IMR-90 (cell line): Measurements from ENCODE around the gene CAMKMT. TPM values are rescaled to one million over a fixed set of nuclear protein-coding genes. Genes with fewer than 3 reads are reported as not detected.

Experiments
- ATAC-seq: fragments of 200-7000 bp; cut with Tn5 transposase; 2 replicates; pipeline ENCODE4 v1.9.1; 2020; ENCODE audit warnings: low read depth, mild to moderate bottlenecking, moderate library complexity
- BruUV-seq: library from RNA; stranded (reverse); fragments of 400-500 nt; replicated peaks from 2 replicates; lab custom pipeline; 2021; lab: Mats Ljungman, UMichigan
- CTCF ChIA-PET: fragments of 300-600 bp; formaldehyde crosslinking; extraction: SDS; loops from one replicate; lab custom pipeline; 2021; ENCODE audit warnings: antibody characterized with exemption; lab: Yijun Ruan, JAX
- POLR2A ChIA-PET: fragments of 300-600 bp; sonication (Branson Sonifier 250); formaldehyde crosslinking; loops from one replicate; lab custom pipeline; 2022; ENCODE audit warnings: antibody characterized with exemption; ENCODE audit not compliant: unreplicated experiment; lab: Charles Lee
- DNase-seq: peaks from one replicate; pipeline ENCODE4 v3.0.0; 2013
- H2AFZ ChIP-seq: replicated peaks from 2 replicates; pipeline ENCODE3; 2013; ENCODE audit warnings: low read length, mild to moderate bottlenecking; ENCODE audit not compliant: poor library complexity
- H2AK5ac ChIP-seq: 2 replicates; pipeline ENCODE4 v1.6.1; 2013; ENCODE audit warnings: low read depth, low read length, inconsistent platforms
- H2AK9ac ChIP-seq: replicated peaks from 2 replicates; pipeline ENCODE3; 2013; ENCODE audit warnings: mild to moderate bottlenecking, low read depth, low read length, moderate library complexity; ENCODE audit not compliant: poor library complexity
- H2BK120ac ChIP-seq: 2 replicates; pipeline ENCODE4 v1.6.1; 2013; ENCODE audit warnings: low read depth, low read length, inconsistent platforms
- H2BK15ac ChIP-seq: 3 replicates; pipeline ENCODE4 v1.6.1; 2013; ENCODE audit warnings: low read depth, low read length, inconsistent platforms
- H2BK20ac ChIP-seq: 2 replicates; pipeline ENCODE4 v1.6.1; 2013; ENCODE audit warnings: low read depth, mild to moderate bottlenecking, inconsistent platforms, low read length, moderate library complexity
- H2BK5ac ChIP-seq: 2 replicates; pipeline ENCODE4 v1.6.1; 2013; ENCODE audit warnings: mild to moderate bottlenecking, low read depth, low read length, inconsistent platforms; ENCODE audit not compliant: poor library complexity, severe bottlenecking
- H3K14ac ChIP-seq: replicated peaks from 2 replicates; pipeline ENCODE4 v1.6.1; 2013; ENCODE audit warnings: low read depth, low read length, inconsistent platforms
- H3K18ac ChIP-seq: 2 replicates; pipeline ENCODE4 v1.6.1; 2013; ENCODE audit warnings: low read depth, low read length, control low read depth
- H3K23ac ChIP-seq: 2 replicates; pipeline ENCODE4 v1.6.1; 2013; ENCODE audit warnings: low read depth, low read length, inconsistent platforms
- H3K27ac ChIP-seq: 2 replicates; pipeline ENCODE4 v1.5.1; 2013; ENCODE audit warnings: mild to moderate bottlenecking, control low read depth, low read length; ENCODE audit not compliant: insufficient read depth
- H3K27me3 ChIP-seq: 2 replicates; pipeline ENCODE4 v1.6.1; 2013; ENCODE audit warnings: low read length; ENCODE audit not compliant: control insufficient read depth, insufficient read depth
- H3K36me3 ChIP-seq: 2 replicates; pipeline ENCODE4 v1.6.1; 2013; ENCODE audit warnings: low read length, mixed read lengths; ENCODE audit not compliant: control insufficient read depth, insufficient read depth
- H3K4ac ChIP-seq: 2 replicates; pipeline ENCODE4 v1.6.1; 2013; ENCODE audit warnings: low read depth, low read length, inconsistent platforms
- H3K4me1 ChIP-seq: 2 replicates; pipeline ENCODE4 v1.6.1; 2013; ENCODE audit warnings: low read length, mixed read lengths; ENCODE audit not compliant: control insufficient read depth, insufficient read depth
- H3K4me2 ChIP-seq: 2 replicates; pipeline ENCODE4 v1.6.1; 2013; ENCODE audit warnings: low read depth, mild to moderate bottlenecking, control low read depth, low read length, moderate library complexity
- H3K4me3 ChIP-seq: 2 replicates; pipeline ENCODE4 v1.5.1; 2013; ENCODE audit warnings: low read depth, mild to moderate bottlenecking, control low read depth, low read length, moderate library complexity; ENCODE audit not compliant: insufficient read depth
- H3K56ac ChIP-seq: 2 replicates; pipeline ENCODE4 v1.6.1; 2013; ENCODE audit warnings: low read length, inconsistent platforms; ENCODE audit not compliant: insufficient read depth; ENCODE audit errors: extremely low read depth
- H3K79me1 ChIP-seq, 2 experiments: 2 replicates each; pipeline ENCODE4 v1.6.1; 2013; ENCODE audit warnings: low read length in 2 of 2, inconsistent platforms in 1 of 2, low read depth in 1 of 2
- H3K9ac ChIP-seq: 2 replicates; pipeline ENCODE4 v1.6.1; 2013; ENCODE audit warnings: low read depth, low read length, control low read depth
- H3K9me1 ChIP-seq: 2 replicates; pipeline ENCODE4 v1.6.1; 2013; ENCODE audit warnings: low read length, inconsistent platforms; ENCODE audit not compliant: insufficient read depth
- H3K9me3 ChIP-seq: 2 replicates; pipeline ENCODE4 v1.6.1; 2013; ENCODE audit warnings: low read length; ENCODE audit not compliant: control insufficient read depth, insufficient read depth
- H4K20me1 ChIP-seq: 2 replicates; pipeline ENCODE4 v1.6.1; 2013; ENCODE audit warnings: low read length, inconsistent platforms; ENCODE audit not compliant: insufficient read depth
- H4K5ac ChIP-seq: 2 replicates; pipeline ENCODE4 v1.6.1; 2013; ENCODE audit warnings: mild to moderate bottlenecking, low read depth, low read length, control low read depth
- H4K8ac ChIP-seq, 2 experiments: 2 replicates each; pipeline ENCODE4 v1.6.1; 2013; ENCODE audit warnings: low read depth in 2 of 2, low read length in 2 of 2, control low read depth in 1 of 2, inconsistent platforms in 1 of 2
- H4K91ac ChIP-seq: 2 replicates; pipeline ENCODE4 v1.6.1; 2013; ENCODE audit warnings: low read depth, low read length, inconsistent platforms; ENCODE audit not compliant: insufficient read depth
- BHLHE40 ChIP-seq: fragments of 150-350 bp; IDR thresholded peaks from 2 replicates; pipeline ENCODE4 v1.6.1; 2016; ENCODE audit warnings: mild to moderate bottlenecking, low read depth, low read length
- CEBPB ChIP-seq: IDR thresholded peaks from 2 replicates; pipeline ENCODE4 v1.6.1; 2012; ENCODE audit warnings: low read depth, low read length, improper control_type of control experiment
- FOS ChIP-seq: fragments of 150-350 bp; IDR thresholded peaks from 2 replicates; pipeline ENCODE4 v1.6.1; 2016; ENCODE audit warnings: low read depth, low read length
- MAFK ChIP-seq: IDR thresholded peaks from 2 replicates; pipeline ENCODE4 v1.6.1; 2012; ENCODE audit warnings: low read depth, low read length, improper control_type of control experiment
- MAZ ChIP-seq: IDR thresholded peaks from 2 replicates; pipeline ENCODE4 v1.6.1; 2012; ENCODE audit warnings: low read depth, mild to moderate bottlenecking, low read length, improper control_type of control experiment, moderate library complexity, borderline replicate concordance
- MXI1 ChIP-seq: IDR thresholded peaks from 2 replicates; pipeline ENCODE4 v1.6.1; 2012; ENCODE audit warnings: low read depth, mild to moderate bottlenecking, low read length, moderate library complexity, borderline replicate concordance
- NFE2L2 ChIP-seq: fragments of 150-350 bp; IDR thresholded peaks from 2 replicates; pipeline ENCODE4 v1.6.1; 2016; ENCODE audit warnings: low read depth, mild to moderate bottlenecking, low read length
- POLR2A ChIP-seq: IDR thresholded peaks from 2 replicates; pipeline ENCODE4 v1.6.1; 2012; ENCODE audit warnings: mild to moderate bottlenecking, low read depth, low read length
- RAD21 ChIP-seq: IDR thresholded peaks from 2 replicates; pipeline ENCODE4 v1.6.1; 2012; ENCODE audit warnings: low read length, improper control_type of control experiment
- RFX5 ChIP-seq: IDR thresholded peaks from 2 replicates; pipeline ENCODE4 v1.8.0; 2012; ENCODE audit warnings: low read depth, mild to moderate bottlenecking, low read length, moderate library complexity
- SMC3 ChIP-seq: fragments of 150-350 bp; IDR thresholded peaks from 2 replicates; pipeline ENCODE4 v1.6.1; 2016; ENCODE audit warnings: low read depth, mild to moderate bottlenecking, antibody characterized with exemption, low read length, moderate library complexity
- WGBS, 2 experiments: methylation state at CpG; one replicate each; pipeline versions ENCODE4 v1.1.5 to v1.1.7; 2013; ENCODE audit warnings: missing lambda C conversion rate in 2 of 2; ENCODE audit not compliant: insufficient read length in 1 of 2; ENCODE audit errors: extremely low coverage in 2 of 2; 5-methylcytosine and 5-hydroxymethylcytosine counted together
- dilution Hi-C: fragments of 300-500 bp; cut with HindIII; formaldehyde crosslinking; loops from one replicate; pipeline ENCODE4 v1.14.3; 2018; ENCODE audit warnings: low sequenced_read_pairs; ENCODE audit not compliant: unreplicated experiment
- in situ Hi-C: fragments of 300-500 bp; cut with MboI; formaldehyde crosslinking; loops from 3 replicates; pipeline ENCODE4 v1.14.3; 2019; ENCODE audit warnings: low sequenced_read_pairs, inconsistent platforms, mixed read lengths
- intact Hi-C: fragments of 100-400 bp; cut with micrococcal nuclease; formaldehyde crosslinking; loops from 2 replicates; pipeline ENCODE4 v1.10.0; 2022
- polyA plus RNA-seq, 3 experiments: library from polyadenylated mRNA; depleted of rRNA; stranded (reverse); fragments of >200 nt; gene quantifications; 2 replicates each; pipeline ENCODE4 v1.2.3, GENCODE V29; 2012; ENCODE audit warnings: low replicate concordance in 1 of 3
- total RNA-seq: library from RNA; depleted of rRNA; stranded (reverse); fragments of >200 nt; gene quantifications from 2 replicates; pipeline ENCODE4 v1.2.3, GENCODE V29; 2012
- TF ChIP-seq, protein P1 (sequence below): fragments of 150-350 bp; IDR thresholded peaks from 2 replicates; pipeline ENCODE4 v1.6.1; 2017; ENCODE audit warnings: mild to moderate bottlenecking, antibody characterized with exemption, low read length, low read depth
- TF ChIP-seq, protein P2 (sequence below): conservative IDR thresholded peaks from 2 replicates; pipeline ENCODE4 v1.5.1; 2012; ENCODE audit warnings: mild to moderate bottlenecking, low read depth, low read length, improper control_type of control experiment
- TF ChIP-seq, protein P3 (sequence below): fragments of 150-350 bp; IDR thresholded peaks from 2 replicates; pipeline ENCODE4 v1.6.1; 2016; ENCODE audit warnings: low read depth, mild to moderate bottlenecking, low read length, moderate library complexity, borderline replicate concordance

The CAMKMT gene
- total and polyA plus RNA-seq, 2 of the 4 experiments (the other 2 are of a cell fraction): 4.4 to 6.8 TPM

DNA sequence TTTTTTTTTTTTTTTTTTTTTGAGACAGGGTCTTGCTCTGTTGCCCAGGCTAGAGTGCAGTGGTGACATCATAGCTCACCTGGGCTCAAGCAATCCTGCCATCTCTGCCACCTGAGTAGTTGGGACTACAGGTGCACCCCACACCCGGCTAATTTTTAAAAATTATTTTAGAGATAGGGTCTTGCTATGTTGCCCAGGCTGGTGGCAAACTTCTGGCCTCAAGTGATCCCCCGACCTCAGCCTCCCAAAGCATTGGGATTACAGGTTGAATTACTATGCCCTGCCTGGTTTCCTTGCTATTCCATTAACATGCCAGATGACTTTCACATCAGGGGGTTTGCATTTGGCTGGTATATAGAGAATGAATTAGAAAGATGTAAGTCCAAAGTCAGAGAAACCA lies 253.2 kb downstream of the CAMKMT start:
- no CpG with 5 or more reads among the region's 2 CpGs for WGBS, 2 experiments
- Histone ChIP-seq H3K79me1 (no peaks in the 10 kb centered on the region), H4K8ac (no peak overlapping the region), H3K4me3 (no peak overlapping the region), H3K56ac (no peak overlapping the region), H3K4me1 (no peaks in the 10 kb centered on the region), H3K18ac (no peak overlapping the region), H2BK20ac (no peak overlapping the region), H3K27me3 (peaks cover 2% of the 10 kb centered on the region; the same call in 1 of the 2 replicates), H2BK120ac (no peak overlapping the region), H4K5ac (no peak overlapping the region), H2BK5ac (no peak overlapping the region), H4K20me1 (no peaks in the 10 kb centered on the region), H3K23ac (no peak overlapping the region), H2AFZ (no peak overlapping the region), H3K9me1 (no peaks in the 10 kb centered on the region), H3K36me3 (no peaks in the 10 kb centered on the region), H3K4ac (no peak overlapping the region), H2AK5ac (no peak overlapping the region), H3K9ac (no peak overlapping the region), H2BK15ac (no peak overlapping the region), H4K91ac (no peak overlapping the region), H3K9me3 (no peaks in the 10 kb centered on the region), H2AK9ac (no peak overlapping the region), H3K4me2 (no peak overlapping the region), H3K27ac (no peak overlapping the region), H3K14ac (no peak overlapping the region)
- no peak for ATAC-seq
- TF ChIP-seq MXI1 (no peak), MAFK (no peak), FOS (no peak), RAD21 (no peak), POLR2A (no peak), SMC3 (no peak), BHLHE40 (no peak), CEBPB (no peak), MAZ (no peak), NFE2L2 (no peak), RFX5 (no peak)
- TF ChIP-seq, protein P1, sequence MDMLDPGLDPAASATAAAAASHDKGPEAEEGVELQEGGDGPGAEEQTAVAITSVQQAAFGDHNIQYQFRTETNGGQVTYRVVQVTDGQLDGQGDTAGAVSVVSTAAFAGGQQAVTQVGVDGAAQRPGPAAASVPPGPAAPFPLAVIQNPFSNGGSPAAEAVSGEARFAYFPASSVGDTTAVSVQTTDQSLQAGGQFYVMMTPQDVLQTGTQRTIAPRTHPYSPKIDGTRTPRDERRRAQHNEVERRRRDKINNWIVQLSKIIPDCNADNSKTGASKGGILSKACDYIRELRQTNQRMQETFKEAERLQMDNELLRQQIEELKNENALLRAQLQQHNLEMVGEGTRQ: no peak
- TF ChIP-seq, protein P2, sequence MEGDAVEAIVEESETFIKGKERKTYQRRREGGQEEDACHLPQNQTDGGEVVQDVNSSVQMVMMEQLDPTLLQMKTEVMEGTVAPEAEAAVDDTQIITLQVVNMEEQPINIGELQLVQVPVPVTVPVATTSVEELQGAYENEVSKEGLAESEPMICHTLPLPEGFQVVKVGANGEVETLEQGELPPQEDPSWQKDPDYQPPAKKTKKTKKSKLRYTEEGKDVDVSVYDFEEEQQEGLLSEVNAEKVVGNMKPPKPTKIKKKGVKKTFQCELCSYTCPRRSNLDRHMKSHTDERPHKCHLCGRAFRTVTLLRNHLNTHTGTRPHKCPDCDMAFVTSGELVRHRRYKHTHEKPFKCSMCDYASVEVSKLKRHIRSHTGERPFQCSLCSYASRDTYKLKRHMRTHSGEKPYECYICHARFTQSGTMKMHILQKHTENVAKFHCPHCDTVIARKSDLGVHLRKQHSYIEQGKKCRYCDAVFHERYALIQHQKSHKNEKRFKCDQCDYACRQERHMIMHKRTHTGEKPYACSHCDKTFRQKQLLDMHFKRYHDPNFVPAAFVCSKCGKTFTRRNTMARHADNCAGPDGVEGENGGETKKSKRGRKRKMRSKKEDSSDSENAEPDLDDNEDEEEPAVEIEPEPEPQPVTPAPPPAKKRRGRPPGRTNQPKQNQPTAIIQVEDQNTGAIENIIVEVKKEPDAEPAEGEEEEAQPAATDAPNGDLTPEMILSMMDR: no peak
- TF ChIP-seq, protein P3, sequence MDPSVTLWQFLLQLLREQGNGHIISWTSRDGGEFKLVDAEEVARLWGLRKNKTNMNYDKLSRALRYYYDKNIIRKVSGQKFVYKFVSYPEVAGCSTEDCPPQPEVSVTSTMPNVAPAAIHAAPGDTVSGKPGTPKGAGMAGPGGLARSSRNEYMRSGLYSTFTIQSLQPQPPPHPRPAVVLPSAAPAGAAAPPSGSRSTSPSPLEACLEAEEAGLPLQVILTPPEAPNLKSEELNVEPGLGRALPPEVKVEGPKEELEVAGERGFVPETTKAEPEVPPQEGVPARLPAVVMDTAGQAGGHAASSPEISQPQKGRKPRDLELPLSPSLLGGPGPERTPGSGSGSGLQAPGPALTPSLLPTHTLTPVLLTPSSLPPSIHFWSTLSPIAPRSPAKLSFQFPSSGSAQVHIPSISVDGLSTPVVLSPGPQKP: no peak
- DNase-seq: no peak
- in situ Hi-C loops: no loop called here
- POLR2A ChIA-PET: no interaction called here
- BruUV-seq: no TSS peak
- CTCF ChIA-PET: no interaction called here
- intact Hi-C loops: no loop called here
- dilution Hi-C loops: no loop called here
